K562 (cell line): ENCODE data around the gene CEP20.
"Not testable (repeated sequence)": the region's sequence is repeated elsewhere in the genome, so short reads cannot be mapped to it uniquely, and the experiment has no call there.

Experiments used
- CHAMP1 ChIP-seq: fragments of 450-650 bp; IDR thresholded peaks from 2 replicates; pipeline ENCODE4 v1.6.1; 2016; ENCODE audit warnings: mild to moderate bottlenecking
- CTCF ChIP-seq, 3 experiments: IDR thresholded peaks in 2 of 3; conservative IDR thresholded peaks in 1 of 3; 2 replicates each; pipeline ENCODE4 v1.5.1; 2011 to 2012; ENCODE audit warnings: low read length in 3 of 3, mild to moderate bottlenecking in 3 of 3, control low read depth in 2 of 3, improper control_type of control experiment in 1 of 3, inconsistent platforms in 1 of 3, low read depth in 1 of 3, mixed read lengths in 1 of 3, moderate library complexity in 1 of 3; ENCODE audit not compliant: insufficient read depth in 2 of 3
- FOXM1 ChIP-seq, 2 experiments: fragments of 450-650 bp in 1 of 2; sonication (generic) in 1 of 2; formaldehyde crosslinking in 1 of 2; IDR thresholded peaks; 2 replicates each; pipeline versions ENCODE4 v1.6.1 to v1.9.0; 2017 to 2022; ENCODE audit warnings: low read depth in 2 of 2, mild to moderate bottlenecking in 2 of 2, missing genetic modification reagents in 1 of 2, moderate library complexity in 1 of 2
- KAT7 ChIP-seq: sonication (generic); formaldehyde crosslinking; IDR thresholded peaks from 2 replicates; pipeline ENCODE4 v1.8.0; 2022; ENCODE audit warnings: missing genetic modification reagents, mild to moderate bottlenecking, borderline replicate concordance
- POLR2A ChIP-seq: fragments of 450-650 bp; conservative IDR thresholded peaks from 2 replicates; pipeline ENCODE4 v1.6.1; 2016
- PRPF4 ChIP-seq: fragments of 200-400 bp; formaldehyde crosslinking; IDR thresholded peaks from one replicate; pipeline ENCODE4 v1.6.1; 2017; ENCODE audit warnings: low read length, low read depth, mild to moderate bottlenecking; ENCODE audit not compliant: insufficient read depth, poor library complexity, severe bottlenecking
- ZNF124 ChIP-seq: sonication (generic); formaldehyde crosslinking; IDR thresholded peaks from 2 replicates; pipeline ENCODE4 v1.8.1; 2022; ENCODE audit warnings: missing genetic modification reagents

GRCh38 chr16:15936809-15937208 is 48.4 kb upstream of the CEP20 start:
- not testable (repeated sequence) for TF ChIP-seq KAT7 (CRISPR knock-in tag); CTCF (IDR thresholded peaks at IDR 0.05 in 2 of 3, conservative IDR thresholded peaks at IDR 0.05 in 1 of 3; ENCODE audit: insufficient read depth in 2 of 3, low read depth in 1 of 3, low read length in 3 of 3); POLR2A; CHAMP1; PRPF4; FOXM1 (IDR thresholded peaks at IDR 0.05; ENCODE audit: low read depth); FOXM1 (CRISPR knock-in tag; IDR thresholded peaks at IDR 0.05; ENCODE audit: low read depth); ZNF124 (CRISPR knock-in tag)
